ENCODE results near the gene RPL28.
A peak's percentile ranks its signal among the peaks of the same experiment; 100 is the strongest.

Gene RPL28

GRCh38 chr19:55350620-55351315 is 35.0 kb upstream of the RPL28 start:
- H3K4me3 ChIP-seq (ENCODE audit: low read depth, low read length), result no peak overlapping the region
- peaks cover 0 to 17% of the 10 kb centered on the region in 2 experiments; a peak in 2 of 3 replicates for H3K36me3 ChIP-seq (ENCODE audit: control insufficient read depth in 2 of 2, insufficient read depth in 1 of 2, low read length in 2 of 2)
- ChIA-PET POLR2A (interaction anchor here (0.6 to 7.7 kb wide), 6 partner anchors 12 to 91 kb away, joined by 3 to 95 read pairs (median 3); partner anchors contain the start of genes IL11, KMT5C and PPP6R1), CTCF (interaction anchor here (0.5 to 3.8 kb wide), 6 partner anchors 11 to 256 kb away, joined by 3 to 22 read pairs (median 3); partner anchors contain the start of genes GARIN5B and KMT5C)
- H3K4me1 ChIP-seq (ENCODE audit: control insufficient read depth, insufficient read depth, low read length), result peaks cover 8% of the 10 kb centered on the region; the same call in 1 of the 2 replicates
- no peak overlapping the region for H3K27ac ChIP-seq (ENCODE audit: extremely low read depth, low read depth, low read length)
- H3K9me3 ChIP-seq (ENCODE audit: control insufficient read depth, insufficient read depth, low read depth, low read length), result no peaks in the 10 kb centered on the region
- TF ChIP-seq TSHZ1 (tag by site-specific recombination; IDR thresholded peaks at IDR 0.05; ENCODE audit: borderline replicate concordance) (no peak), ZNF2 (tag by site-specific recombination; IDR thresholded peaks at IDR 0.05) (no peak), PRDM10 (tag by site-specific recombination; IDR thresholded peaks at IDR 0.05) (no peak)

- Histone ChIP-seq H3K4me1 (ENCODE audit: control insufficient read depth, insufficient read depth, low read length) (peaks cover 8% of the 10 kb centered on the region; the same call in 1 of the 2 replicates), H3K27ac (ENCODE audit: extremely low read depth, low read depth, low read length) (no peak overlapping the region), H3K9me3 (ENCODE audit: control insufficient read depth, insufficient read depth, low read depth, low read length) (no peaks in the 10 kb centered on the region), H3K4me3 (ENCODE audit: low read depth, low read length) (no peak overlapping the region), H3K36me3 (ENCODE audit: control insufficient read depth in 2 of 2, insufficient read depth in 1 of 2, low read length in 2 of 2) (peaks cover 0 to 10% of the 10 kb centered on the region in 2 experiments; a peak in 1 of 3 replicates)
- TF ChIP-seq GLIS1 (tag by site-specific recombination; IDR thresholded peaks at IDR 0.05) (0 out of 2 replicates have a peak, but pooled peaks have one; percentile 26), ZNF777 (tag by site-specific recombination; IDR thresholded peaks at IDR 0.05; ENCODE audit: borderline replicate concordance) (no peak)
- POLR2A ChIA-PET, result interaction anchor here (1.0 to 7.7 kb wide), 6 partner anchors 9 to 110 kb away, joined by 3 to 95 read pairs (median 5); partner anchors contain the start of genes ISOC2, KMT5C and UBE2S
- CTCF ChIA-PET, result interaction anchor here (0.7 kb wide), 1 partner anchor 66 kb away, joined by 3 read pairs; no protein-coding TSS in a partner anchor
These were observed 33.7 kb upstream of the RPL28 start for GRCh38 chr19:55352040-55352439.

- no peak for TF ChIP-seq ZNF843 (tag by site-specific recombination; IDR thresholded peaks at IDR 0.05)
- no peak for TF ChIP-seq ZNF26 (tag by site-specific recombination; IDR thresholded peaks at IDR 0.05)
- TF ChIP-seq ZNF600 (tag by site-specific recombination; IDR thresholded peaks at IDR 0.05), result no peak
- TF ChIP-seq ZBTB10 (tag by site-specific recombination; IDR thresholded peaks at IDR 0.05), result 0 out of 2 replicates have a peak, but pooled peaks have one; percentile 2
- TF ChIP-seq ZBTB20 (tag by site-specific recombination; IDR thresholded peaks at IDR 0.05), result no peak
- TF ChIP-seq ZIC2 (tag by site-specific recombination; IDR thresholded peaks at IDR 0.05), result 0 out of 2 replicates have a peak, but pooled peaks have one; percentile 7
- TF ChIP-seq ZNF354C (tag by site-specific recombination; IDR thresholded peaks at IDR 0.05; ENCODE audit: borderline replicate concordance, low read depth), result no peak
- ChIA-PET CTCF (interaction anchor here (0.7 kb wide), 2 partner anchors 64 to 66 kb away, joined by 3 to 4 read pairs; no protein-coding TSS in a partner anchor), POLR2A (interaction anchor here (0.6 to 7.7 kb wide), 7 partner anchors 9 to 1054 kb away, joined by 3 to 95 read pairs (median 4); partner anchors contain the start of genes ISOC2, KMT5C and UBE2S)
- Histone ChIP-seq H3K27ac (ENCODE audit: extremely low read depth, low read depth, low read length) (no peak overlapping the region), H3K36me3 (ENCODE audit: control insufficient read depth in 2 of 2, insufficient read depth in 1 of 2, low read length in 2 of 2) (peaks cover 0 to 5% of the 10 kb centered on the region in 2 experiments; a peak in 1 of 3 replicates), H3K4me1 (ENCODE audit: control insufficient read depth, insufficient read depth, low read length) (peaks cover 8% of the 10 kb centered on the region; the same call in 1 of the 2 replicates), H3K9me3 (ENCODE audit: control insufficient read depth, insufficient read depth, low read depth, low read length) (no peaks in the 10 kb centered on the region), H3K4me3 (ENCODE audit: low read depth, low read length) (no peak overlapping the region)
These were observed 33.1 kb upstream of the RPL28 start for GRCh38 chr19:55352549-55353145.
